WTC11 (cell line): Measurements from ENCODE around the gene ACACA.

Experiments
- CBFB ChIP-seq: sonication (generic); formaldehyde crosslinking; IDR thresholded peaks from 2 replicates; pipeline ENCODE4 v1.8.1; 2022; ENCODE audit warnings: mild to moderate bottlenecking, low read depth, missing genetic modification reagents
- CTCF ChIP-seq: fragments of 200-600 bp; IDR thresholded peaks from 2 replicates; pipeline ENCODE4 v1.8.0; 2022; ENCODE audit warnings: antibody characterized with exemption
- ESRRA ChIP-seq: sonication (generic); formaldehyde crosslinking; IDR thresholded peaks from 2 replicates; pipeline ENCODE4 v1.8.1; 2022; ENCODE audit warnings: mild to moderate bottlenecking, missing genetic modification reagents, borderline replicate concordance
- NR2C2 ChIP-seq: sonication (generic); formaldehyde crosslinking; IDR thresholded peaks from 2 replicates; pipeline ENCODE4 v1.8.0; 2022; ENCODE audit warnings: mild to moderate bottlenecking, missing genetic modification reagents
- RELA ChIP-seq: sonication (generic); formaldehyde crosslinking; IDR thresholded peaks from 2 replicates; pipeline ENCODE4 v1.8.1; 2022; ENCODE audit warnings: missing genetic modification reagents, mild to moderate bottlenecking, borderline replicate concordance

- TF ChIP-seq ESRRA (CRISPR knock-in tag) = no peak
- no peak for TF ChIP-seq CBFB (CRISPR knock-in tag)
- no peak for TF ChIP-seq RELA (CRISPR knock-in tag)
- TF ChIP-seq NR2C2 = no peak
- no peak for TF ChIP-seq CTCF
These were observed 95.7 kb downstream of the ACACA start for GRCh38 chr17:37310940-37311339.
